GM19351 (cell line): ENCODE data around the gene MPP2.
"Not testable (repeated sequence)": the region's sequence is repeated elsewhere in the genome, so short reads cannot be mapped to it uniquely, and the experiment has no call there.

Experiments used
- ATAC-seq: cut with Tn5 transposase; IDR thresholded peaks from one replicate; pipeline ENCODE4 v1.9.1; 2021; ENCODE audit warnings: mild to moderate bottlenecking, moderate library complexity; ENCODE audit not compliant: unreplicated experiment

MPP2 gene

GRCh38 chr17:43905400-43905984 lies 1.8 kb downstream of the MPP2 start:
- ATAC-seq, result no peak

- ATAC-seq, result no peak
Observed at GRCh38 chr17:43901861-43902589, 5.3 kb downstream of the MPP2 start.

GRCh38 chr17:43900858-43901754 lies 6.2 kb downstream of the MPP2 start:
- no peak for ATAC-seq

GRCh38 chr17:43900183-43900857 lies 7.0 kb downstream of the MPP2 start:
- no peak for ATAC-seq

- no peak for ATAC-seq
Observed at GRCh38 chr17:43898446-43898845, 8.9 kb downstream of the MPP2 start.

GRCh38 chr17:43897831-43898230 lies 9.5 kb downstream of the MPP2 start:
- ATAC-seq, result no peak

GRCh38 chr17:43894494-43894893 lies 12.8 kb downstream of the MPP2 start:
- not testable (repeated sequence) for ATAC-seq

- ATAC-seq, result no peak
Observed at GRCh38 chr17:43892647-43892952, 14.7 kb downstream of the MPP2 start.

- ATAC-seq, result no peak
Observed at GRCh38 chr17:43891851-43892646, 15.3 kb downstream of the MPP2 start.

- ATAC-seq, result no peak
Observed at GRCh38 chr17:43890240-43890639, 17.1 kb downstream of the MPP2 start.

- no peak for ATAC-seq
Observed at GRCh38 chr17:43888548-43888947, 18.8 kb downstream of the MPP2 start.

GRCh38 chr17:43882761-43883415 lies 24.4 kb downstream of the MPP2 start:
- ATAC-seq, result no peak

- ATAC-seq, result no peak
Observed at GRCh38 chr17:43881758-43882505, 25.4 kb downstream of the MPP2 start.

- no peak for ATAC-seq
Observed at GRCh38 chr17:43881181-43881580, 26.2 kb downstream of the MPP2 start.

GRCh38 chr17:43880420-43880991 lies 26.8 kb downstream of the MPP2 start:
- no peak for ATAC-seq

- ATAC-seq, result no peak
Observed at GRCh38 chr17:43879723-43880419, 27.5 kb downstream of the MPP2 start.

- peak; percentile 53 for ATAC-seq
Observed at GRCh38 chr17:43878260-43879175, 28.8 kb downstream of the MPP2 start.
